NCI-H1694 (cell line): ENCODE results near the gene STARD10.
"Not testable (repeated sequence)": the region's sequence is repeated elsewhere in the genome, so short reads cannot be mapped to it uniquely, and the experiment has no call there.

Experiments
- DNase-seq: peaks from one replicate; lab custom pipeline; 2025; lab: John Stamatoyannopoulos, UW

STARD10 gene

DNA sequence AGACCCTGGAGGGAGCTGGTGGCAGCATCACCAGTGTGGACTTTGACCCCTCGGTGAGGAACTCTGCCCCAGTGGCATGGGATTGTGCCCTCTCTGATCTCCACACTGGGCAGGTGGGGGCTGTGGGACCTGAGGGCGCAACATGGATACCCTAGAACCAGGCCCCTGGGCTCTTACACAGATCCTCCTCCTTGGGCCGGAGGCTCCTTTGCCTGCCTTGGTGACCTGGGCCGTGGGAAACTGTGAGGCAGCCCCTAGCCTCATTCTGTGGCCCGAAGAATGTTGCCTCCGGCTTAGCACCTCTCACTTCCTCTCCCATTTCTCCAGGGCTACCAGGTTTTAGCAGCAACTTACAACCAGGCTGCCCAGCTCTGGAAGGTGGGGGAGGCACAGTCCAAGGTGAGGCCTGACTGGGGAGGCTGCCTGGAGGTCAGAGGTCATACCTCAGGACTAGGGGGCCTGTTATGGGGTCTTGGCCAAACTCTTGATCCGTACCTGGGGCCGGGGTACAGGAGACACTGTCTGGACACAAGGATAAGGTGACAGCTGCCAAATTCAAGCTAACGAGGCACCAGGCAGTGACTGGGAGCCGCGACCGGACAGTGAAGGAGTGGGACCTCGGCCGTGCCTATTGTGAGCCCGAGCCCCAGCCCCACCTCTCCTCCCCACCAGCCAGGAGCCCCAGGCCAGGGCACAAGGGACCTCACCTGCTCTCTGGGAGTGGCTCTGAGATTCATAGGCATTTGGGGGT, 32.5 kb upstream of the STARD10 start:
- no peak for DNase-seq

GRCh38 chr11:72825661-72826060, 31.8 kb upstream of the STARD10 start:
- no peak for DNase-seq

- DNase-seq: no peak
Observed at GRCh38 chr11:72824811-72825505, 31.1 kb upstream of the STARD10 start.

DNA sequence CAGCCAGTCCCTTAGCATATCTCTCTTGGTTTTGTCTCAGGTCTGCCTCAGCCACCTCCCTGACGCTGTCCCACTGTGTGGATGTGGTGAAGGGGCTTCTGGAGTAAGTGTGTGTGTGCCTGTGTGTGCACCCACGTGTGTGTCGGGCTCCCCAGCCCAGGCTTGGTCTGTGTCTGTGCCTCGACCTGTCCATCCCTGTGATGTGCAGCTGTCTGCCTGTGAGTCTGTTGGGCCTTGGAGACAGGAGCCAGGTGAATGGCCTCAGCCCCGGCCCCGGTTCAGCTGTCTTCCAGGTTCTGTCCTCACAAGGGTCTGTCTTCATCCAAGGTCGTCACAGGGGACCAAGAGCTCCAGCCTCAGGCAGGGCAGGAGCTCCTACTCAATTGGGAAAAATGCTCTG, 30.2 kb upstream of the STARD10 start:
- no peak for DNase-seq

GRCh38 chr11:72823105-72823804, 29.4 kb upstream of the STARD10 start:
- DNase-seq: no peak

- peak; percentile 71 for DNase-seq
Observed at GRCh38 chr11:72821920-72822799, 28.3 kb upstream of the STARD10 start.

DNA sequence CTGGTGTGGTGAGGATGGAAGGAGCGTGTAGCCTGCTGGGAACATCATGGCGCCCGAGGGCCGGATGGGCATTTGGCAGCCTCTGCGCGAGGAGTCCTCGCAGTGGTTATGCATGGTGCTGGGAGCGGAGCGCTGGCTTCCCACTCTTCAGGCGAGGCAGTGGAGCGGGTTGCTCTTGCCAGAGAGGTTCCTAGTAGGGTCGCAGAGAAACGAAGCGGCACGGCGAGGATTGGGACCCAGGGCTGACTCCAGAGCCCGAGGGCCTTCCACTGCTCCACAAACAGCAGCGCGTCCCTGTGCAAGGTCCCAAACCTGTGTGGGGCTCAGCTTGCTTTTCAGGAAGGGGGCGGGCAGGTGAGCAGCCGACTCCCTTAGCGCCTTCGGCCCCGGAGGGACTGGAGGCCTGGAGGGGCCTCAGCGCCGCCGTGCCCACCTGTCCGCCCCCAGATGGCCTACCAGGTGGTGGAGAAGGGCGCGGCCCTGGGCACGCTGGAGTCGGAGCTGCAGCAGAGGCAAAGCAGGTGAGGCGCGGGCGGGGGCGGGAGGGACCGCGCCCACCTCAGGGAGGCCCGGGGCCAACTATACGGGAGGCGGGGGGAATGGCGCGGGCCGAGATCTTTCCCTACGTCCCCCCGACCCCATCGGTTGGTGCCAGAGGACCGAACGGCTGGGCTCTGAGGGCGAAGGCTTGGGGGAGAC, 27.5 kb upstream of the STARD10 start:
- no peak for DNase-seq

DNA sequence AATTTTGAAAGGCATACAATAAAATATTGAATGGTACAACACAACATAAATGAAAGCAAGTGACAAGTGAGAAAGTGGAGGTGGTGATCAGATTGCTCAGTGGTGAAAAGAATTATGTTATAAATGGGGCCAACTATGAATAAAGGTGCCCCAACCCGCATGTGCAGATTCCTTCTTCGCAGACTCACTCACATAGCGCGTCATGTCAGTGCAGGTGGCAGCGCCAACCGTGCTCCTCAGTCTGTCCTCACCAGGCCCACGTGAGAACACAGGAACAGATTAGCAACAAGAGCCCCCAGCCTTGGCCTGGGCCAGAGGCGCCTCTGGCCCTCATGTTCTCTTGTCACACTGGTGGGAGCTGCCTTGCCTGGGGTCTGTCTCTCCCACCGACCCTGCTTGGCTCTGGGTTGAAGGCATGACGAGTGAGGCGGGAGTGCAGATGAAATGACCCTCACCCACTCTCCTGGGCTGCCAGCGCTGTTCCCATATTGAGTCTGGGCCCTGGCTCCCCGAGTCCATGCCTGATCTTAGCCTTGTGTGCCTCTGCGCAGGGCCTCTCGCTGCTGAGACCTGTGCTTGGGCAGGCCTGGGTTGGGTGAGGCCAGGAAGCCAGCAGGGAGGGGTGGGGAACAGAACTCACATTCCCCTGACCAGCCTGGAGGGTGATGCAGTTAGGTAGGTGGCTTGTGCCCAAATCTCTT, 26.7 kb upstream of the STARD10 start:
- DNase-seq: no peak

- no peak for DNase-seq
Observed at GRCh38 chr11:72818971-72819370, 25.1 kb upstream of the STARD10 start.

GRCh38 chr11:72817966-72818365, 24.1 kb upstream of the STARD10 start:
- no peak for DNase-seq

GRCh38 chr11:72816404-72816990, 22.6 kb upstream of the STARD10 start:
- DNase-seq: no peak

GRCh38 chr11:72815110-72815618, 21.3 kb upstream of the STARD10 start:
- no peak for DNase-seq

DNA sequence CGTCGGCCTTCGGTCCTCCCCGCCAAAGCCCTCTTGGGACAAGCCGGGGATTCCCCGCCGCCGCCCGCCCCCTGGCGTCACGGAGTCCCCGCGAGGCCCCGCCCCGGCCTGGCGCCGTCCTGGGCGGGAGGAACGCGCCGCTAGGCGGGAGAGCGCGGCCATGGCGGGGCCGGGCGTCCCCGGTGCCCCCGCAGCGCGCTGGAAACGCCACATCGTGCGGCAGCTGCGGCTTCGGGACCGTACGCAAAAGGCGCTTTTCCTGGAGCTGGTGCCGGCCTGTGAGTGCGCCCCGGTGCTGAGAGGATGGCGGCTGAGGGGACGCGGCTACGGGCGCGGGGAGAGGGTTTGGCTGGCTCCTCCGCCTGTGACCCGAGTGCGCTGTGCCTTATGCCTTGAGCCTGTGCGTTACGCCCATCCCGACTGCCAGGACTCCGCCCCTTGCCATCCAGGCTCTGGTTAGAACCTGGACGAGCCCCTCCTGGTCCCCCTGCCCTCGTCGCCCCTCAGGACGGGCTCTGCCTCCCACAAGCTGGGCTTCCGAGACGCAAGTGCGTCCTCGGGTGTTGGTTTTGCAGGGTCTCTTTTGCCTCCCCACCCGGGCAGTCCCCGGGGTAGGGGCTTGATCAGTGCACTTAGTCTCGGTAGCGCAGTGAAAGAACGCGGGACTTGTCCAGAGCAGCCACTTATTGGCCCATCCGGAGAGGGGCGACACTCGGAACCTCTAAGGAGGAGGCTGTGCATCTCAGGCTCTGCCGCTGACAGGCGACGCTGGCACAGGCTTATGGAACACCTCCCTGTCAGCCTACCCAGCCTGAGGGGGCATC, 20.7 kb upstream of the STARD10 start, which contains the start of gene ATG16L2:
ATG16L2 (plus strand) TSS at position 126 of the 824 bp plus-strand sequence; CDS start at position 161, 35 bp downstream.
- peak; percentile 52 for DNase-seq

DNA sequence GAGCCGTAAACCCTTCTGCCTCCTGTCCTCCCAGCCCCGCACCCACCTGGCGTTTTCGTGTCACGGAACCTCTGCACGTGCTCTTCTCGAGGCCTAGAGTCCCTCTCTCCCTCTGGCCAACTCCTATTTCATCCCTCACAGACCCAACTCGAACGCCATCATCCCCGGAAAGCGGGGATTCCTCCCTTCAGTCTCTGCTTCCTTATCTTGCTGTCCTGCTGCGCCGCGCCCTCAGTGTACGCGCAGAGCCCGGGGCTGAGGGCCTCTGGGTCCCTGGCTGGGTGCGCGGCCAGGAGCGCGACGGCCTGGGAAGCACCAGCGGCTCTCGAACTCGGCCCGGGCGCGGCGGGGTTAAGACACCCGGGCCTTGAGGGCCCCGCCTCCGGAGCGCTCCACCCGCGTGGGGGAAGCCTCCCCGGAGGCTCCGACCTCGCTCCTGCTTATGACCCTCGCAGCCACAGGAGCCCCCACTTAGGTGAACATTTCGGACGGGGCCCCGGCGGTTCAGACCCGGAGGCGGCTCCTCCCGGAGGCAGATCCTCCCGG, 20.0 kb upstream of the STARD10 start:
- peak; percentile 30 for DNase-seq

DNA sequence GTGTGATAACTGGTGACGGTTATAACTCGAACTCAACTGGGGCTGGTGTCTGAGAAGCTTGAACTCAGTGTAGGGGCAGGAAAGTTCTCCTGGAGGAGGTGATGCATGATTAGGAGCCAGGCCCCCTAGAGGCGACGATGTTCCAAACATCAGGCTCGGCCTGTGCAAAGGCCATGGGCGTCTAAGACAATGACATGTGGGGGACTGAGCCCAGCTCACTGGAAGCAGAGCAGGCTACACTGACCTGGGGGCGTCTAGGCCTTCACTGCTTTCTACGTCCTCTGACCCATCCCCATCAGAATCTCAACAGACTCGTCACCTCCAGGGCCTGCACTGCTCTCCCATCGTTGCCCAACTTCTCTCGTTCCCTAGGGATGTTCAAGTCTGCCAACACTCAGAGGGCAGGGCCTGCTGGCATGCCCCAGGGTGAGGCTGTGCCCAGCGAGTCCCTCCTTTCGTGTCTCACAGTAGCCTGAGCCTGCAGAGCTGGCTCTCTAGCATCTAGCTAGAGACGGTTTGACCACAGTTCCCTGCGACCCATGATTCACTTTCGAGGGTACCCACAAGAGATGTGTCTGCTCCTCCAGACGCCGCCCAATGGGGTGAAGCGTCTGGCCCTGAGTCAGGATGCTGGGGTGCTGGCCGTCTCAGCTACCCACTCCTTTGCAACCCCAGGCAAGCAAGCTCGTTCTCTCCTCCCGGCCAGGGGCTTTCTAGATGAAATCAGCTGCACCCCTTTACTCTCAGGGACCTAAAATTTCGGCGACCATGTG, 19.3 kb upstream of the STARD10 start:
- peak; percentile 53 for DNase-seq

- DNase-seq: no peak
Observed at GRCh38 chr11:72812604-72812966, 18.7 kb upstream of the STARD10 start.

- not testable (repeated sequence) for DNase-seq
Observed at GRCh38 chr11:72811686-72812085, 17.8 kb upstream of the STARD10 start.

- no peak for DNase-seq
Observed at GRCh38 chr11:72808331-72808798, 14.5 kb upstream of the STARD10 start.
